Activated B cell treated with CpG ODN at 0.5 μM for 24 hours (primary cell): Measurements from ENCODE around the gene SP3. TPM values are rescaled to one million over a fixed set of nuclear protein-coding genes. Genes with fewer than 3 reads are reported as not detected.

Experiments used
- ATAC-seq: fragments of 200-7000 bp; cut with Tn5 transposase; one replicate; pipeline ENCODE4 v1.10.0; 2021; ENCODE audit warnings: low read depth, mild to moderate bottlenecking, moderate library complexity
- CTCF ChIA-PET: fragments of 350-600 bp; sonication (Branson Sonifier 250); formaldehyde crosslinking; loops from one replicate; lab custom pipeline; 2021; ENCODE audit warnings: antibody characterized with exemption; lab: Charles Lee
- POLR2A ChIA-PET: fragments of 350-600 bp; sonication (Branson Sonifier 250); formaldehyde crosslinking; loops from one replicate; lab custom pipeline; 2021; ENCODE audit warnings: antibody characterized with exemption; lab: Charles Lee
- DNase-seq: peaks from one replicate; pipeline ENCODE4 v3.0.0; 2022
- H3K27ac Mint-ChIP-seq: one replicate; pipeline ENCODE4 v1.8.0; 2020; ENCODE audit warnings: mixed read lengths
- H3K27me3 Mint-ChIP-seq: one replicate; pipeline ENCODE4 v1.8.0; 2021; ENCODE audit warnings: mixed read lengths
- H3K36me3 Mint-ChIP-seq: one replicate; pipeline ENCODE4 v1.8.0; 2021; ENCODE audit warnings: low read depth, mixed read lengths
- H3K4me1 Mint-ChIP-seq: one replicate; pipeline ENCODE4 v1.8.0; 2021; ENCODE audit warnings: mixed read lengths
- H3K4me3 Mint-ChIP-seq: one replicate; pipeline ENCODE4 v1.8.0; 2020; ENCODE audit warnings: mild to moderate bottlenecking, mixed read lengths
- H3K9me3 Mint-ChIP-seq: one replicate; pipeline ENCODE4 v1.8.0; 2020; ENCODE audit warnings: mixed read lengths
- CTCF ChIP-seq: fragments of 200-600 bp; IDR thresholded peaks from one replicate; pipeline ENCODE4 v1.8.0; 2022; ENCODE audit warnings: antibody characterized with exemption, mild to moderate bottlenecking
- intact Hi-C: fragments of 100-400 bp; cut with micrococcal nuclease; formaldehyde crosslinking; loops from one replicate; pipeline ENCODE4 v1.15.1; 2024
- total RNA-seq: library from RNA; stranded (reverse); gene quantifications from 2 replicates; pipeline ENCODE4 v1.2.3, GENCODE V29; 2022

The SP3 gene
- total RNA-seq, 1 donor from 2014 or later, result 139 TPM

- Mint-ChIP-seq H3K36me3 (no peaks in the 10 kb centered on the region), H3K4me3 (peak overlapping the region; percentile 16), H3K9me3 (no peaks in the 10 kb centered on the region), H3K27me3 (no peaks in the 10 kb centered on the region), H3K4me1 (peaks cover 46% of the 10 kb centered on the region), H3K27ac (peak overlapping the region; percentile 89)
- DNase-seq, result no peak
- no peak for TF ChIP-seq CTCF
- ChIA-PET POLR2A (interaction anchor here (0.8 to 5.1 kb wide), 10 partner anchors 21 to 256 kb away, joined by 3 to 105 read pairs (median 8); partner anchors contain the start of genes OLA1 and SP3), CTCF (interaction anchor here (1.0 to 1.2 kb wide), 2 partner anchors 39 to 48 kb away, joined by 3 read pairs; no protein-coding TSS in a partner anchor)
- intact Hi-C loops, result loop anchor here (1.0 to 2.0 kb wide), 3 partner anchors 19 to 47 kb away; partner anchors contain the start of gene SP3
- ATAC-seq, result no peak
These were observed 26.8 kb upstream of the SP3 start for GRCh38 chr2:173991856-173992588.

GRCh38 chr2:173990970-173991819 lies 26.0 kb upstream of the SP3 start:
- intact Hi-C loops, result loop anchor here (1.0 to 2.0 kb wide), 3 partner anchors 20 to 48 kb away; partner anchors contain the start of gene SP3

GRCh38 chr2:173990245-173990644 lies 25.1 kb upstream of the SP3 start:
- ATAC-seq (no peak), DNase-seq (no peak)
- CTCF ChIA-PET, result no interaction called here
- no peaks in the 10 kb centered on the region for H3K9me3 Mint-ChIP-seq
- H3K36me3 Mint-ChIP-seq, result no peaks in the 10 kb centered on the region
- peak overlapping the region; percentile 89 for H3K27ac Mint-ChIP-seq
- no peak for TF ChIP-seq CTCF
- intact Hi-C loops, result loop anchor here (2.0 kb wide), 1 partner anchor 21 kb away; no protein-coding TSS in a partner anchor
- POLR2A ChIA-PET, result interaction anchor here (2.1 to 5.1 kb wide), 3 partner anchors 22 to 50 kb away, joined by 8 to 105 read pairs (median 21); partner anchors contain the start of gene SP3
- H3K27me3 Mint-ChIP-seq, result no peaks in the 10 kb centered on the region
- H3K4me3 Mint-ChIP-seq, result no peak overlapping the region
- H3K4me1 Mint-ChIP-seq, result peaks cover 36% of the 10 kb centered on the region

More at GRCh38 chr2:173990970-173991819, 26.0 kb upstream of the SP3 start:
- peak overlapping the region; percentile 89 for H3K27ac Mint-ChIP-seq
- peak overlapping the region; percentile 68 for H3K4me3 Mint-ChIP-seq
- ChIA-PET CTCF (interaction anchor here (1.0 to 1.2 kb wide), 3 partner anchors 9 to 49 kb away, joined by 3 to 4 read pairs (median 3); no protein-coding TSS in a partner anchor), POLR2A (interaction anchor here (0.7 to 5.1 kb wide), 13 partner anchors 13 to 257 kb away, joined by 3 to 105 read pairs (median 4); partner anchors contain the start of genes OLA1 and SP3)
- peaks cover 40% of the 10 kb centered on the region for H3K4me1 Mint-ChIP-seq
- H3K36me3 Mint-ChIP-seq, result no peaks in the 10 kb centered on the region
- ATAC-seq (peak; percentile 96), DNase-seq (peak; percentile 22)
- H3K27me3 Mint-ChIP-seq, result no peaks in the 10 kb centered on the region
- no peak for TF ChIP-seq CTCF
- H3K9me3 Mint-ChIP-seq, result no peaks in the 10 kb centered on the region

- H3K27ac Mint-ChIP-seq, result peak overlapping the region; percentile 67
- CTCF ChIA-PET, result no interaction called here
These were observed 24.7 kb upstream of the SP3 start for GRCh38 chr2:173989884-173990215.

More at GRCh38 chr2:173989884-173990215, 24.7 kb upstream of the SP3 start:
- ATAC-seq (no peak), DNase-seq (no peak)
- no peaks in the 10 kb centered on the region for H3K27me3 Mint-ChIP-seq
- H3K9me3 Mint-ChIP-seq, result no peaks in the 10 kb centered on the region
- no peak overlapping the region for H3K4me3 Mint-ChIP-seq
- no peaks in the 10 kb centered on the region for H3K36me3 Mint-ChIP-seq
- TF ChIP-seq CTCF, result no peak
- intact Hi-C loops, result loop anchor here (2.0 kb wide), 1 partner anchor 21 kb away; no protein-coding TSS in a partner anchor
- H3K4me1 Mint-ChIP-seq, result peaks cover 36% of the 10 kb centered on the region
- POLR2A ChIA-PET, result interaction anchor here (3.3 to 5.1 kb wide), 2 partner anchors 23 to 26 kb away, joined by 21 to 105 read pairs; partner anchors contain the start of gene SP3
